K562 (cell line): ENCODE results near the gene SLC27A4. TPM values are rescaled to one million over a fixed set of nuclear protein-coding genes. Genes with fewer than 3 reads are reported as not detected.
A peak's percentile ranks its signal among the peaks of the same experiment; 100 is the strongest.

Source experiments
- CEBPG ChIP-seq, 3 experiments: fragments of 200-800 bp in 1 of 3; sonication (Bioruptor generic) in 1 of 3; sonication (generic) in 1 of 3; formaldehyde crosslinking in 1 of 3; IDR thresholded peaks in 2 of 3; conservative IDR thresholded peaks in 1 of 3; 2 replicates each; pipeline versions ENCODE4 v1.6.1 to v1.8.0; 2016 to 2022; ENCODE audit warnings: missing compliant biosample characterization in 2 of 3, missing genetic modification characterization in 2 of 3, mild to moderate bottlenecking in 1 of 3, missing genetic modification reagents in 1 of 3
- CLOCK ChIP-seq: fragments of 250-450 bp; sonication (Bioruptor Pico); IDR thresholded peaks from 2 replicates; pipeline ENCODE4 v1.4.0; 2020; ENCODE audit warnings: mild to moderate bottlenecking, moderate library complexity, borderline replicate concordance
- HMGXB4 ChIP-seq: sonication (generic); formaldehyde crosslinking; IDR thresholded peaks from 2 replicates; pipeline ENCODE4 v1.8.1; 2023; ENCODE audit warnings: mild to moderate bottlenecking, missing genetic modification reagents
- HNRNPLL ChIP-seq: fragments of 200-400 bp; formaldehyde crosslinking; IDR thresholded peaks from 2 replicates; pipeline ENCODE4 v1.6.1; 2017; ENCODE audit warnings: low read length, low read depth, mild to moderate bottlenecking; ENCODE audit not compliant: poor library complexity, severe bottlenecking
- MITF ChIP-seq: IDR thresholded peaks from 2 replicates; pipeline ENCODE4 v1.6.1; 2014; ENCODE audit warnings: antibody characterized with exemption
- NFATC3 ChIP-seq: fragments of 450-650 bp; IDR thresholded peaks from 2 replicates; pipeline ENCODE4 v1.6.1; 2017; ENCODE audit warnings: mild to moderate bottlenecking
- PHF20 ChIP-seq: fragments of 450-650 bp; IDR thresholded peaks from 2 replicates; pipeline ENCODE4 v1.6.1; 2018; ENCODE audit not compliant: partially characterized antibody
- RB1 ChIP-seq: fragments of 450-650 bp; IDR thresholded peaks from 2 replicates; pipeline ENCODE4 v1.6.1; 2017; ENCODE audit warnings: low read depth, mild to moderate bottlenecking
- TRIM24 ChIP-seq, 2 experiments: fragments of 450-650 bp; IDR thresholded peaks; 2 replicates each; pipeline ENCODE4 v1.6.1; 2016
- ZBTB17 ChIP-seq: fragments of 450-650 bp; formaldehyde crosslinking; IDR thresholded peaks from 2 replicates; pipeline ENCODE4 v1.4.0; 2020; ENCODE audit warnings: mild to moderate bottlenecking
- ZKSCAN8 ChIP-seq: fragments of 200-800 bp; sonication (Bioruptor generic); IDR thresholded peaks from 2 replicates; pipeline ENCODE4 v1.6.1; 2016; ENCODE audit warnings: missing genetic modification characterization, missing compliant biosample characterization
- ZNF165 ChIP-seq: fragments of 250-450 bp; sonication (Bioruptor Pico); IDR thresholded peaks from 2 replicates; pipeline ENCODE4 v1.4.0; 2020; ENCODE audit warnings: borderline replicate concordance
- ZNF184 ChIP-seq: sonication (generic); formaldehyde crosslinking; IDR thresholded peaks from 2 replicates; pipeline ENCODE4 v1.5.0; 2020; ENCODE audit warnings: missing genetic modification reagents
- ZNF324 ChIP-seq: fragments of 250-450 bp; sonication (Bioruptor Pico); IDR thresholded peaks from 2 replicates; pipeline ENCODE4 v1.4.0; 2020; ENCODE audit warnings: mild to moderate bottlenecking
- ZNF609 ChIP-seq: sonication (generic); formaldehyde crosslinking; IDR thresholded peaks from 2 replicates; pipeline ENCODE4 v1.8.1; 2023; ENCODE audit warnings: missing genetic modification reagents, mild to moderate bottlenecking, borderline replicate concordance
- ZNF778 ChIP-seq: fragments of 450-650 bp; formaldehyde crosslinking; IDR thresholded peaks from 2 replicates; pipeline ENCODE4 v1.4.0; 2020; ENCODE audit warnings: mild to moderate bottlenecking, moderate library complexity
- ZNF830 ChIP-seq: fragments of 250-450 bp; sonication (Bioruptor Pico); IDR thresholded peaks from 2 replicates; pipeline ENCODE4 v1.5.0; 2021; ENCODE audit warnings: mild to moderate bottlenecking
- polyA plus RNA-seq, 8 experiments: library from polyadenylated mRNA; depleted of rRNA in 4 of 8; stranded (reverse) in 5 of 8; unstranded in 3 of 8; fragments of >200 nt; fragmentation: Nextera tagmentation in 2 of 8; fragmentation: Illumina TruSeq in 1 of 8; extraction: Ambion mirVana in 2 of 8; extraction: Trizol in 1 of 8; gene quantifications; 2 replicates each; pipeline versions ENCODE4 v1.2.1 to v1.2.3, GENCODE V29; 2011 to 2014; ENCODE audit warnings: inconsistent platforms in 1 of 8, missing spikeins in 1 of 8
- total RNA-seq, 7 experiments: library from RNA; depleted of rRNA in 6 of 7; stranded (reverse); fragments of >200 nt in 6 of 7; fragmentation: Illumina TruSeq in 2 of 7; extraction: Trizol in 2 of 7; gene quantifications; 2 replicates each; pipeline versions ENCODE4 v1.2.1 to v1.2.3, GENCODE V29; 2011 to 2021; ENCODE audit warnings: low replicate concordance in 1 of 7

Gene SLC27A4
- total and polyA plus RNA-seq, 9 of the 15 experiments (the other 6 are each of a cell fraction or from before 2014, with no cell fraction given), result 0.25 to 35.7 (median 14.0) TPM

GRCh38 chr9:128340691-128341434 lies 536 bp downstream of the SLC27A4 start (continued):
- TF ChIP-seq CLOCK (CRISPR knock-in tag) (no peak), ZNF165 (CRISPR knock-in tag) (no peak), NFATC3 (no peak), TRIM24 (IDR thresholded peaks at IDR 0.05) (peak in 1 of 2 experiments; percentile 67; a peak in 1 of 4 replicates), HMGXB4 (CRISPR knock-in tag) (no peak), MITF (0 out of 2 replicates have a peak, but pooled peaks have one; percentile 17), ZNF830 (CRISPR knock-in tag) (0 out of 2 replicates have a peak, but pooled peaks have one; percentile 69), ZBTB17 (no peak), ZNF324 (CRISPR knock-in tag) (no peak), CEBPG (CRISPR knock-in tag; IDR thresholded peaks at IDR 0.05) (no peak), CEBPG (tag; conservative IDR thresholded peaks at IDR 0.05 in 1 of 2, IDR thresholded peaks at IDR 0.05 in 1 of 2) (no peak), ZKSCAN8 (no peak), RB1 (no peak), PHF20 (peak; percentile 12), ZNF184 (no peak), ZNF609 (CRISPR knock-in tag) (no peak), ZNF778 (CRISPR knock-in tag) (no peak), HNRNPLL (peak; percentile 91)
